NOMO-1 treated with DMSO at 0.1 percent for 48 hours (cell line): ENCODE data around the gene UBR2.
"Not testable (repeated sequence)": the region's sequence is repeated elsewhere in the genome, so short reads cannot be mapped to it uniquely, and the experiment has no call there.

Experiments used
- DNase-seq: peaks from one replicate; lab custom pipeline; 2025; ENCODE audit not compliant: unreplicated experiment; lab: John Stamatoyannopoulos, UW

The UBR2 gene

DNA sequence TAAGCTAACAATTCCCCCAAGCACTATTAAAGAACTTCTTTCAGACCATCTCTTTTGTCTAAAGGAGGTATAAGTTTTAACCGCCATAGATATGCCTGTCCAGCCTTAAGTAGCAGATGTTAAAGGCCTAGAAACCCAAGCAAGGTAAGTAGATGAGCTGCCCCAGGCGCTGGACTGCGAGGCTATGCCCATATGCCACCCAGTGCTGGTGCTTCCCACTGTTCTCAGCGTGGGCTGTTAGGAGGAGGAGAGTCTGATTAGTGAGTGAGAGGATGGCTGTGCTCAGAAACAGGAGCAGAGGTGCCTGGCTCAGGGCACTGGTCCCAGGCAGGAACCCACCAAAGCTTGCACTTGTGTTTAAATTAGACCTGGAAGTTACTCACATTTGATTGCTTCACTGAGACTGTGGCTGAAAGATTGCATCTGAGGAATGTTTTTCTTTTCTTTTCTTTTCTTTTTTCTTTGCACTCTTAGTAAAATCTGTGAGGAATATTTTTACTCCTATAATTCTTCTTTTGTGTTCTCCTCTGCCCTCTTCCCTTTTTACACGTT, 126.4 kb downstream of the UBR2 start:
- no peak for DNase-seq

DNA sequence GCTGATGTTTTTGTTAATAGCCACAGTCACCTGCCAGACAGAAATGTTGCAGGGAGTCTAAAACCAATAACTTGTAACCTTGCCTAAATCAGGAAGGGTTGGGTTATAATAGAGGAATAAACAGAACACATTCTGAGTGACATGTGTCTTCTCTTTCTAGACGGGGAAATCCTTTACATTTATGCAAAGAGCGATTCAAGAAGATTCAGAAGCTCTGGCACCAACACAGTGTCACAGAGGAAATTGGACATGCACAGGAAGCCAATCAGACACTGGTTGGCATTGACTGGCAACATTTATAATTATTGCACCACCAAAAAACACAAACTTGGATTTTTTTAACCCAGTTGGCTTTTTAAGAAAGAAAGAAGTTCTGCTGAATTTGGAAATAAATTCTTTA, 127.0 kb downstream of the UBR2 start:
- DNase-seq, result no peak

DNA sequence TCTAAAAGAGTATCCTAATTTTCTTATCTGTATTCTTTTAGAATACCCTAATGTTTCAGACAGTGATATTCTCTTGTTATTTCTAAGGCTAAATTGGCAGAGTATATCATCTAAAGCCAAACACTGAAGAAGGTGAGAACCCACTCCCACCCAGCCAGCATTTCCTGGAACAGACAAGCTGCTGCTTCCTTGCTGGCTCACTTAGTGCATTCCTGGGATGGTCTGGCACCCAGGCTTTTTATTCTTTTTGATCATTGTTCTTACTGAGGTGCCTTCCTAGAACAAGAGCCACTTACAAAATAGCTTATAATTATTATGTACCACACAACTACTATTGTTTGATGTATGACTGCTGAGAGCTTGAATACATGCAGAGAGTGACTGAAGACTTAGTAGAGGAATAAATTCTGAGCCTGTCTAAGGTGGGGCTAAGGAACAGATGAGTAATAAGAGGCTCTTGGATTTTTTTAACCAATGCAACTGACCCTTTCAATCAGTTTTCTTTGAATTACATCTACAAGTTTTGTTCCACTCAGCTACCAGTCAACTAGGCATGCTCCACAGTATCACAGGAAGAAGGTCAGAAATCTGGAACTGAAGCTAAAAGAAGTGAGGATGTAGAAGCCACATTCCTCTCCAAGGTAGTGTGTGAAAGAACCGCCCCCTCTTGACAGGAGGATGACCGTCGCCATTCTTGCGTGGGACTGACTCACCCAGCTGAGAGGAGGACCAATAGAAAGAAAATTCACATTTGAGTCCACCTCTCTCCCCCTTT, 128.5 kb downstream of the UBR2 start:
- no peak for DNase-seq

DNA sequence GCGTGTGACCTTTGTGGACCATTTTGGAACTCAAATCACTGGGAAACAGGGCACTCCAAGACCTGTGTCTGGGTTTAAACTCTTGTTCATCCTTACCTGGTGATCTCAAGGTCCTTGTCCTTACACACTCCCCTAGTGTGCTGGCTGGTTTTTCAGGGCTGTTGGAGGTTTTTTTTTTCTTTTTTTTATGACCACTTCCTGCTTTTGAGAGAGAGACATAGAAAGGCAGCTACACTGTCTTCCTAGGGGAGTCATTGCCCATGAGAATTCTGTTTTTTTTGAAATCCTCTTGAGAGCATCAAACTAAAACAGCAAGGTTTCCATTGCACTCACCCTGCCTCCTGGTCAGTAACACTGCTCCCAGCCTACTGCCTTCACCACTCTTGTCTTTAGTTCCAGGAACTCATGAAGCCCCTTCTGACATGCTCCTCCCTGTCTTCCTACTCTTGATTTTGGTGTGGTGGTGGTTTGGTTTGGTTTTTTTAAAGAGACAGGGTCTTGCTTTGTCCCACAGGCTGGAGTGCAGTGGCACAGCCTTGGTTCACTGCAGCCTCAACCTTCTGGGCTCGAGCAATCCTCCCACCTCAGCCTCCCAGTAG, 130.0 kb downstream of the UBR2 start:
- no peak for DNase-seq

DNA sequence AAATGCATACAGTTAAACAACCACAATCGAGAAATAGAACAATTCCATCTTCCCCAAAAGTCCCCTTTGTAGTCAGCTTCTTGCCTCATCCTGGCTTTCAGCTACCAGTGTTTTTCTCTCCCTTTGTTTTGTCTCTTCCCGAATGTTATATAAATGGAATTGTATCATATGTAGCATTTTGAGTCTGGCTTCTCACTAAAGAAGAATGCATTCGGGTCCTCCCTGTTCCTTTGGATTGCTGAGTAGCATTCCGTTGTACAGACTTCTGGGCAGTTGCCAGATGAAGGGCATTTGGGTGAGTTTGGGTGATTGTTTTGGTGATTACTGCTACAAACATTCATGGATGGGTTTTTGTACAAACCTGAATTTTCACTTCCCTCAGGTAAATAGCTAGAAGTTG, 130.8 kb downstream of the UBR2 start:
- DNase-seq, result no peak

DNA sequence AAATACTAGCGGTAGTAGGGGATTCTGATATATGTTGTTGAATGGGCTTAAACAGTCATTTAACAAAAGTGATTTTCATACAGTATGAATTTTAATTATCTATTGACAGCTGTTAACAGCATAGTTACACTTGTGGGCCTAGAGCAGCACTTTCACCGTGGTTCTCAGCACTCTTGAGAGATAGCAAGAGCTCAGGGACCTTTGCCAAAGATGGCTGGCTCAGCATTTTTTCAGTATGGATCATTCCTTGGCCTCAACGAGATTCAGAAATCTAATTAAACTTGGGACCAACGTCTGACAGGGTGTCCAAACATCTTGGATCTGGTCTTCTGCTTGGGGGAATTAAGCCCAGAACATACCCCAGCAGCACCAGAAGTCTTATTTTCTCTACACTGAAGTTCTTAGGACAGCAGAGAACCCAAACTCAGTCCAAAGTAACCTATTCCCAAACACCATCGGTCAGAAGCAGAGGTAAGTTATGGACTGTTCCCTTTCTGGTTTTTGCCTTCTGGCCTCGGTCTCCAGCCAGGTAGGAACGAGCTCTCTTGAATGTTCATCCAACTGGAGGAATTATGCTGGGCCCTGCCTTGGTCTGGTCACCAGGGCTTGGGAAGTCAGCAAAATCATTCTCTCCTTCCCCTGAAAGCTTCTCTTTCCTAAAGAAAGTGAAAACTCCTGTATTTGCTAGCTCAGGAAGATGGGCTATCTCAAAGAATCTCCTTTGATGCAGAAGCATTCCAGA, 132.9 kb downstream of the UBR2 start:
- no peak for DNase-seq

DNA sequence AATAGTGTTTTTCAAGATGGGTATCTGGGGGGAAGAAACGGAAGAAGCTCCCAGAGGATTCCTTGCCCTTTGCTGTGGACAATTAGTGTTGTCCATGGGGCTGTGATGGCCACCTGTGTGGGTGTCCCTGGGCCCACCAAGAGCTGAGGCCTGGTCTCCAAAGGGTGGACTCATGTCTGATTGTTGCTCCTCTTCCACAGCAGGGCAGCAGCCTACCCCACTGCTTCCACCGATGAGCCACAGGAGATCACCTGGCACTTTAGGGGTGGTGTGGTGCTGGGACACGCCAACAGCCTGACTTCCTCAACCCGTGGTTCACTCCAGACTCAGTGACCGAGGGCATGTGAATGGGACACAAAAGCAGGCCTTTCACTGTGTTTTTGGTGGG, 133.4 kb downstream of the UBR2 start:
- DNase-seq, result no peak

DNA sequence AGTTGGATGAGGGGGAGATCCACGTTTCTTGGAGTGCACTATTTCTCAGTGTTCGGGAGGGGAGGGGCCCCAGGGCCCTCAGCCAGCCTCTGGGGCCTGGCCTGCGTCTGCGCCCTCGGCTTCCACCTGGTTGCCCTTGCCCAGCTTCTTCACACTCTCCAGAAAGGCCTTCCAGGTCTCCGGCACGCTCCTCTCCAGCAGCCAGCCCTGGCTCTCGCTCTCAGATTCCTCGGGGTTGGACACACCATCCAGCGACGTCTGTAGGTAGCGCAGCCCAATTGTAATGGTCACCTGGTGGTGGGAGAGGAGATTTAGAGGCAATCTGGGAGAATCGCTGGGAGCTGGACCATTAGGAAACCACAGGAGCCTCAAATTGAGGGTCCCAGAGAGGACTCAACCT, 134.4 kb downstream of the UBR2 start:
- no peak for DNase-seq

DNA sequence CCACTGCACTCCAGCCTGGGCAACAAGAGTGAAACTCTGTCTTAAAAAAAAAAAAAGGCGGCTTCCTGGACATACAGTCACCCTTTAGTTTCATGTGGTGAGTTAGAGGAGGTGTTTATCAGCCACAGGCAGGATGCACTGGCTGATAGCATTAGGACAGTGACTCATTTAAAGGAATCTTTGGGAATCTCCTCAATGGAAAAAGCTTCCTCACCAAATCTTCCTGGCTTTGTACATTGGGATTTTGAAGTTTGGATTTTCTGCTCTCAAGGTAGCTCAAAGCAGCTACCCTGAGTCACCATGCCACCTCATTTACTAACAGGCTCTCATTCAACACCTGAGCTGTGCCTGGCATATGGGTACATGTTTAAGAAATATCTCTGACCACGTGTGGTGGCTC, 138.4 kb downstream of the UBR2 start:
- DNase-seq, result no peak

DNA sequence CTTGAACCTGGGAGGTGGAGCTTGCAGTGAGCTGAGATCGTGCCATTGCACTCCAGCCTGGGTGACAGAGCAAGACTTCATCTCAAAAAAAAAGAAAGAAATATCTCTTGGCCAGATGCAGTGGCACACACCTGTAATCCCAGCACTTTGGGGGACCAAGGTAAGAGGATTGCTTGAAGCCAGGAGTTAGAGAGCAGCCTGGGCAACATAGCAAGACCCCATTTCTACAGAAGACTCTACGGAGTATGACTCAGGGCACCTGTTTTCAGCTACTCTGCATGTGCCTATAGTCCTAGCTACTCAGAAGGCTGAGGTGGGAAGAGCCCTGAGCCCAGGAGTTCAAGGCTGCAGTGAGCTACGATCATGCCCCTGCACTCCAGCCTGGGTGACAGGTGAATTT, 139.0 kb downstream of the UBR2 start:
- not testable (repeated sequence) for DNase-seq

DNA sequence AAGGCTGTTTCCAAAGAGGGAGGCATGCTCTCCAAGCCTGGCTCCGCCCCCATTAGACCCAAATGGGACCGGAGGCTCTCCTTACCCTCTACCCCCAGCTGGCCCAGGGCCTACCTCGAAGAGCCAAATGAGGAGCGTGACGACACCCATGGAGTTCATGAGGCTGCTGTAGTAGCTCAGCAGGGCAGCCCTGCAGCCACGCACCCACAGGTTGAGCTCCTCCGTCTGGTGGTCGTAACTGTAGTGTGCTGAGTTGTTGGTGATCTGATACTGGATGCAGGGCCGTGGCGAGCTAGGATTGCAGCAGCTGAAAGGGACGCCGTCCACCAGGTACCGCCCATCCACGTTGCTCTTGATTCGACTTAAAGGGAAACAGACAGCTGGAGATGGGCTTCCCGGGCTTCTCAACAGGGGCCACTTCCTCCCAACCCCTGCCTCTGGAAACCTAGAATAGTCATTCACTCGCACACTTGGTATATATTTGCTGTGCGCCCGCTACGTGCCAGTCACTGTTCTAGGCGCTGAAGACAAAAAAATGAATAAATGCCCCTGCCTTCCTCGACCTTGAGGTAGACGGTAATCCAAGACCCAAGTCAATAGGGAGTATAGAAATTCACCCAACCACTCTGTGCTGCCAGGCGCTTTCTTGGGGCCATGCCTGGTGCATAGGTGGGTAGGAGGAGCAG, 140.6 kb downstream of the UBR2 start:
- DNase-seq, result no peak

DNA sequence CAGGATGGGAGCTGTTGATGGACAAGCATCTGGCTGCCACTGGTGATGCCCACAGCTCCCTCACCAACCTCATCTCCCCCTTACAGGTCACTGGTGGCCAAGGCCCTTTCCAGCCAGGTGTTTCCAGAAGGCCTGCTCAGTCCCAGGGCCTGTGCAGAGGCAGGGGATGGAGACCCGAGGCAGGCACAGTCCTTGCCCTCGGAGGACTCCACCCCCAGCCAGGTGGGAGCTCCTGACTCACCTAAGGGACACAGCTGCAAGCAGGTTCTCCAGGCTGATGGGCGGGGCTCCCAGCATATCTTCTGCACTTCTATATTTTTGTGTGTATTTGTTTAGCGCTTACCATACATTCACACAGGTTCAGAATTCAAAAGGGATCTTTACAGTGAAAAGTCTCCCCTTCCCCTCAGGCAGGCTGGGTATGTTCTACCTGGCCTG, 141.1 kb downstream of the UBR2 start:
- DNase-seq, result no peak

DNA sequence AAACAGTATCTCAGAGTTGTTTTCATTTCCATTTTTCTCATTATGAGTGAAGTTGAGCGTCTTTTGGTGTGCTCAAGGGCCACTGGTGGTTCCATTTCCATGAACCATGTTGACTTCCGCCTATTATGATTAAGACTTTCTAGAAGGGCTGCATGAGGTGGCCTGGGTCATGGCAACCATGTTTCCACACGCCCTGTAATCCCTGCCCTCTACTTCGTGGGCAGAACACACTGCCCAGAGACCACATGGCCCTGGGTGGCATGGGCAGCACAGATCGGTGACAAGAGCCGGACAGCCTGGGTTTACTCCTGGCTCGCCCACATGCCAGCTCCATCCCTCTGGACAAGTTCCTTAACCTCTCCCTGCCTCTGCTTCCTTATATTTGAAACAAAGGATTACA, 143.8 kb downstream of the UBR2 start:
- no peak for DNase-seq

DNA sequence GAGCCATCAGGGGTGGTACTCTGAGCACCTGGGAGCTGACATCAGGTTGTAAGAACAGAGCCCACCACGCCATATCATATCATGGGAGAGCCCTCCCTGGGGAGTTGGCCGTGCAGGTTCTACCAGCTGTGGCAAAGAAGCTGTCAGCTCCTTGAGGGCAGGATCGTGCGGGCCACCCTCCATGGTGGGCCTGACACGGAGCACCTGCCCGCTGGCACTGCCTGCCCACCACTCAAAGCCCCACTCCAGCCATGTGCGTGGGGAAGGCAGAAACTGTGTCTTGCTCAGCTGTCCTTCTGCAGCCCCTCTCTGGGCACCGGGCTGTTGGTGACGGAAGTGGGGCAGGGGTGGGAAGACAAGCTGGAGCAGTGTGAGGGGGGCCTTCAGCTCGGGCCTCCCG, 144.3 kb downstream of the UBR2 start:
- DNase-seq, result no peak

DNA sequence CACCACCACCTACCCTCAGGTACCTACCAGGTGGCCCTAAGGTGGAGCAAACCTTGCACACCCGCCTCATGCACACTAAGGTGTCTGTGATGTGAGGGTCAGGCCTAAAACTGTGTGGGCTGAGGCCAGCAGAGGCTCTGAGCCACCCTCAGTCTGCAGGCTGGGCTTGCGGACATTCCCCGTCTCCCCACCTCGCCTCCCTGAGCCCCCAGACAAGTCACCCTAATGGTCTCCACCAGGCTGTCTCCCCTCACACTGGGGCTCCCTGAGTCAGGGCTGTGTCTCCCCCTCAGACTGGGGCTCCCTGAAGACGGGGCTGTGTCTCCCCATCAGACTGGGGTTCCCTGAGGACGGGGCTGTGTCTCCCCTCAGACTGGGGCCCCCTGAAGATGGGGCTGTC, 146.0 kb downstream of the UBR2 start:
- no peak for DNase-seq

DNA sequence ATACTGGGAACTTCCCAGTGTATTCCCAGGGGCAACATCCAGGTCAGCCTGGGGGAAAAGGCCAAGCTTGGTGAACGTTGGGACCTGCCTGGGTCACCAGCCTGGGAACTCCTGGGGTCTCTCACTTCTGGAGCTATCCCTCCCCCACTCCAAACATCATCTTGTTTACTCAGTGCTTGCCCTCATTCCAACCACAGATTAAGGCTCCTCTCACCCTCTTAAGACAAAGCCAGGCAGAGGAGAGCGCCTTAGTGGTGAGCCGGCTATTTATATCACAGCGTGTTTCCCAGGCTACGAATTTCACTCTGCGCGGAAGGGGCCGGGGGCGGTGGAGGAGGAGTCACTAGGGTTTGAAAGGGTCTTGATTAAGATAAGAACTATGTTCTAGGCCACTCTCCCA, 146.5 kb downstream of the UBR2 start:
- DNase-seq, result no peak

DNA sequence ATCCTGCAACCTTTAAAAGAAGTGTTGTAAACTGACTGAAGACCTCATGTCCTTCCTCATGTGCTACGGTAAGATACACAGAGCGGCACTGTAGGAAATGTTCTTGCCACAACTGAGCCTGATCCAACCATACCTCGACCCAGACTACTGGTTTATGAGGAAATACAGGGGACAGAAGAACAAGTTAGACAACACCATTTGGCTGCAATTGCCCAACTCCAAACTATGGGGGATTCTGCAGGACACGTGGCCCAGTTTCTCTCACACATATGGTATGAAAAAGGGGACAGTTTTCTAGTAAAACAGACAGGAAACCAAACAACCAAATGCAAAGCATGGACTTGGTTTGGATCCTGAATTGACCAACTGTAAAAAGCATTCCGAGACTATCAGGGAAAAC, 148.1 kb downstream of the UBR2 start:
- DNase-seq, result no peak

DNA sequence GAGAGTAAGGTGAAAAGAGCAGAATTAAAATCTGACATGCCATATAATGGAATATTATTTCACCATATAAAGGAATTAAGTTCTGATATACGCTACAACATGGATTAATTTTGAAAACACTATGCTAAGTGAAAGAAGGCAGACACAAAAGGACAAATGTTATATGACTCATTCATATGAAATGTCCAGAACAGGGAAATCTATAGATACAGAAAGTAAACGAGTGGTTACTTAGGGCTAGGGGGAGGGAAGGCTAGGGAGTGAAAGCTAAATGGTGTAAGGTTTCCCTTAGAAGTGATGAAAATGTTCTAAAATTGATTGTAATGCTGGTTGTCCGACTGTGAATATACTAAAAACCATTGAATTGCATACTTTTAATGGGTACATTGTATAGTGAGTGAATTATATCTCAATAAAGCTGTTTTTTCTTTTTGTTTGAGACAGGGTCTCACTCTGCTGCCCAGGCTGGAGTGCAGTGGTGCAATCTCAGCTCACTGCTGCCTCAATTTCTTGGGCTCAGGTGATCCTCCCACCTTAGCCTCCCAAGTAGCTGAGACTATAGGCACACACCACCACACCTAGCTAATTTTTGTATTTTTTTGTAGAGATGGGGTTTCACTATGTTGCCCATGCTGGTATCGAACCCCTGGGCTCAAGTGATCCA, 150.4 kb downstream of the UBR2 start:
- DNase-seq, result peak; percentile 10

DNA sequence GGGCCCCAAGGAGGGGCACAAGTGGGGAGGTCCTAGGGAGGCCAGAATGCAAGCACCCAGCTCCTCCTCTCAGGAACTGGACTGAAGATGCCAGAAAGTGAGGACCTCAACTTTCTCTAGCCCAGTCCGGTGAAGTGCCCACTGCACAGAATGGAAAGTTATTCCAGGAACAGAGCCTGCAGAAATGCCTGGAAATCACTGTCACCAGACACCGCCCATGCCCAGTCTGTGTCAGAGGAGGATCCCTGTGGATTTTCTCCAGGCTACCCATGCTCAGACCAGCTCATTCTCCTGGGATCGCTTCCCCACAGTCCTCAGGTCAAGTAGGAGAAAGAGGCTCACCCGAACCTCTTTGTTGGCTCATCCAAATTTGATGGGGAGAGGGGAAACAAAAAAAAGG, 152.0 kb downstream of the UBR2 start:
- DNase-seq, result no peak

DNA sequence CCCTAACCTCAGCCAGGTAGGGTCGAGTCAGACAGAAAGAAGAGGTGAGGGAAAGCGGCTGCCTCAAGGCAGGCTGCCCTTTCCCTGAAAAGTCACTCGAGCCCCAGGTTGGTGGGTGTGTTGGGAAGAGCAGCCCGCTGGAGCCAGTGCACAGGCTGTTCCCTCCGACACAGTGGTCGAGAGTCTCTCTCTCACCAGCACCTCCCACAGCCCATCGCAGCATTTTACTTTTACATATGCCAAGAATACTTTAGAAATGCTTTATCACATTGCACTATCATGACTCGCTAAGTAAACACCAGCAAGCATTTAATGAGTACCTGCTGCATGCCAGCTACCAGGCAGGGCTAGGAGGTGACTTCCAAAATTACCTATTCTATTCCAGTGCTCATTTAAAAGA, 156.9 kb downstream of the UBR2 start:
- no peak for DNase-seq

DNA sequence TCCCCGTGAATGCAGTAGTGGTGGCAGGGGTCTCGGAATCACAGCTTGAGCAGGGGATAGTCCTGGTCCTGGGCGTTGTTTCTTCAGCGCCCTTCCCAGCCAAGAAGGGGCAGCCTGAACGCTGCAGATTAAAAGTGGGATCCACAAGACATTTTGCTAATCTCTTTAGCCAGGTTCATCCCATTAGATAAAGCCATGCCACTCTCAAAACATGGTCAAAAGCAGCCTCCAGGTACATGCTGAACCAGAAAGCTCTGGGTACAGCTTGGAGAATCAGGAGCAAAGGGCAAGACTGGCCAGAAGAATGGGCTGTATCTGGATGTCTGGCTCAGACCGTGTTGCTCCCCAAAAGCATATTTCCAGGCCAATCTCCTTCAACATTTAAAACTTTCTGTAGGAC, 158.7 kb downstream of the UBR2 start, which contains the start of gene PRPH2:
PRPH2 (minus strand) TSS at position 101 of the 400 bp plus-strand sequence. CDS start 263 bp downstream, outside the sequence.
- DNase-seq, result no peak
